DMS153 treated with DMSO at 0.1 percent for 48 hours (cell line): ENCODE measurements around the gene CROCC2.
A peak's percentile ranks its signal among the peaks of the same experiment; 100 is the strongest.

Experiments used
- DNase-seq: peaks from one replicate; lab custom pipeline; 2025; ENCODE audit not compliant: unreplicated experiment; lab: John Stamatoyannopoulos, UW

CROCC2 gene

DNA sequence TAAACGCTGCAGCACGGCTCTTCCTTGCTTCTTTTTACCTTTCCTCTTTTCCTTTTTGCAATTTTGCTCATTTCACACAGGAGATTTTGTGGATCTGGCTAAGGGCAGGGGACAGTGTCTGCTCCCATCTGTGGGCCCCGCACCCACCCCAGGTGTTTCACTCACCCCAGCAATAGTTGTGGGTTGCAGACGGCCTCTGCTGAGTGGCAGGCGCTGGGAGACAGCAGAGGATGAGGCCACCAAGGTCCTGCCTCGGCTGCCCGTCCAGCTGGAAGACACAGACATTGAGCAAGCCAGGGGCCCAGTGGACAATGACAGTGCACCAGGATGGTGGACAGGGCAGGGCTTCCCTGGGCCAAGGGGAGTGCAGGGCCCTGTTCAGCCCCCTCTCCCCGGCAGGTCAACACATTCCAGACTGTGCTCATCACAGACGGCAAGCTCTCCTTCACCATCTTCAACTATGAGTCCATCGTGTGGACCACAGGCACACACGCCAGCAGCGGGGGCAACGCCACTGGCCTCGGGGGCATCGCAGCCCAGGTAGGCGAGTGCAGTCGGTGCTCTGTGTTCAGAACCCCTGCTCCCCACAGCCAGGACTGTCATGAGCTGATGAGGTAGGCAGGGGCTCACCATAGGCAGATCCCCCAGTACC, 127.3 kb downstream of the CROCC2 start:
- DNase-seq = no peak

DNA sequence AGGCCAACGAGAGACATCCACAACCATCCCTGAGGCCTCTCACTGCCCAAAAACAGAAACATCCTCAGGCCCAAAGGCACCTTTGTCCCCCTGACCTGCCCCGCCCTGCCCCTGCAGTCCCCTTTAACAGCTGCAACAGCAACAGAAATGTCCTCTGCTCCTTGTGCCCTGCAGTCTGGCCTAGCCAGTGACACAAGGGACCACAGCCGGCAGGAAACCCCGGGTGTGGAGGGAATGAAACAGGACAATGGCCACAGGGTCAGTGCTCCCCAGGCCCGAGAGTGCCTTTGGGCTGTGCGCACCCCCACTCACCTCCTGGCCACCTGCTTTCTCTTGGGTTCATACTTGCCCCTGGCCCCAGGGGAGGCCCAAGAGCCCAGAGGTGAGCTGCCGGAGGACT, 127.9 kb downstream of the CROCC2 start:
- no peak for DNase-seq

DNA sequence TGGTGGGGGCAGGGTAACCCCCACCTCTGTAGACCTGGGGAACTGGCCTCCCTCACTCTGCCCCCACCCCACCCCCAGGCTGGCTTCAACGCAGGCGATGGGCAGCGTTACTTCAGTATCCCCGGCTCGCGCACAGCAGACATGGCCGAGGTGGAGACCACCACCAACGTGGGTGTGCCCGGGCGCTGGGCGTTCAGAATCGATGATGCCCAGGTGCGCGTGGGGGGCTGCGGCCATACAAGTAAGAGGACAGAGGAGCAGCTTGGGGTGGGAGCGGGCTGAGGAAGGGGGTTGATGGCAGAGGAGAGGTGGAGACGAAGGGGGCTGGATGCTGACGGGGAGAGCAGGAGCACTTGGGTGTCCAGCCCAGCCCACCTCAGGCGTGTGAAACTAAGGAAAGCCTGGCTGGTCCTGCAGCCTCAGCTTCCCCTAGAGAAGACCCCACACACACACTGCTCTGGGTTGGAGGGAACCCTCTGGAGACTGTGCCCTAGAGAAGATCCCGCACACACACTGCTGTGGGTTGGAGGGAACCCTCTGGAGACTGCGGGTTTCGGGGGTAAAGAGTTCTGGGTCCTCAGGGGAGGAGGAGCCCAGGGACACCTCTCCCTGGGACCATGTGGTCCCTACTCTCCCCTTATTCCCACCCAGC, 128.5 kb downstream of the CROCC2 start:
- no peak for DNase-seq

DNA sequence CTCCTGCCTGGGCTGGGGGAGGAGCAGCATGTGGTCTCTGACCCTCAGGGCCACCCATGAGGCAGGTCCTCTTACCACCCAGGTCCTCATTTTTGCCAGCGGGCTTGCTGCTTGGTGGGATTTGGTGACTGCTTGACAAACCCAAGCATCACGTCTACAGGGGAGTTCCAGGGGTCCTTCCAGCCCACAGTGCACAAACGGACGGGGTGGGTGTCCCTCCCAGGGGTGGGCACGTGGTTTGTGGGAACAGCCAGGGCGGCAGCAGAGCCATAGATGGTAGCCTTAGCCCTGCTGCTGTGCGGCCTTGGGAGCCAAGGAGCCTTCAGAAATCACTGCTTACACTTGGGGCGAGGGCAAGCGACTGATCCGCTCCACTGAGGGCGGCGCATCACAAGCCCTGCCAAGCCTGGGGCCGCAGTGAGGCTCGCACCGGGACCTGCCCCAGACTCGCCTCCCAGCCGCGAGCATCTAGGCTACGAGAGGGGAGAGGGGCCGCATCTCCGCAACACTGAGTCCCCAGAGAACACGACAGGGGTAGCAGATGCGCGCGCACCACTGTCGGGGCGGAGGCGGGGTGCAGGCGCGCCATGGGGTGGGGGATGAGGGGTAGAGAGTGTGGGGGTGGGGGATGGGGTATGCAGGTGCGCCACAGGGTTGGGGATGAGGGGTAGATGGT, 129.1 kb downstream of the CROCC2 start:
- no peak for DNase-seq

DNA sequence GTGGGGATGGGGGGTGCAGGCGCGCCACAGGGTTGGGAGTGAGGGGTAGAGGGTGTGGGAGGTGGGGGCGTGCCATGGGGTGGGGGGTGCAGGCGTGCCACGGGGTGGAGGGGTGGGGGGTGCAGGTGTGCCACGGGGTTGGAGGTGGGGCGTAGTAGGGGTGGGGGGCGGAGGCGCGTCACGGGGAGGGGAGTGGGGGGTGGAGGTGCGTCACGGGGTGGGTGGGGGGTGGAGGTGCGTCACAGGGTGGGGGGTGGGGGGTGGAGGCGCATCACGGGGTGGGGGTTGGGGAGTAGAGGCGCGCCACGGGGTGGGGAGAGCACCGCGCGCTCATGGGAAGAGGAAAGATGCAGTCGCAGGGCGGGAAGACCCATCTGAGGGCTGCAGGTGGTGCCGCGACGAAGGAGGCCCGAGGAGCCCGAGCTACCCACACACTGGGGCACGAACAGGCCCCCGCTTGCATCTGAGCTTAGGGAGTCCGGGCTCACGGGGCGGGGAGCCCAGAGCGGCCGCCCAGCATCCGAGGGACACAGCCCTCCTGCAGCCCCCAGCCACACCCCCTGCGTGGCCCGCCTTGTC, 129.8 kb downstream of the CROCC2 start:
- no peak for DNase-seq

DNA sequence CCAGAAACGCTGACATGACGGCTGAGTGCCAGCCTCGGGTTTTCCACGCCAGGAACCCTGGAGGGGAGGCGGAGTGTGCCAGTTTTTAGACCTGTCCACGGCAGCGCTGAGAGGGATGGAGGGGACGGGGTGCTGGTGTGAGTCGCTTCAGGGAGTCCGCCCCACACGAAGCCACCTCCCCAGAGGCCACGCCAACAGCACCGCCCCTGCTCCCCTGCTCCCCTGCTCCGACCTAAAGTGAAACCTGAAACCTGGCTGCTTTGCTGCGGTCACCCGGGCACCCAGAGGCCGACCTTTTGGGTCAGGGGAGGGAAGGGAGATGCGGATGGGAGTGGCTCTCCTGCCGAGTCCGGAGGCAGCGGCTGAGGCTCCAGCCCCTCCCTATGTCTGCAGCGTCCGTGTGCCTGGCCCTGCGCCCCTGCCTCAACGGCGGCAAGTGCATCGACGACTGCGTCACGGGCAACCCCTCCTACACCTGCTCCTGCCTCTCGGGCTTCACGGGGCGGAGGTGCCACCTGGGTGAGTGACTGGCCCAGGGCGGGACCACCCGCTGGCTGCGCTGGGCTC, 130.3 kb downstream of the CROCC2 start:
- no peak for DNase-seq

DNA sequence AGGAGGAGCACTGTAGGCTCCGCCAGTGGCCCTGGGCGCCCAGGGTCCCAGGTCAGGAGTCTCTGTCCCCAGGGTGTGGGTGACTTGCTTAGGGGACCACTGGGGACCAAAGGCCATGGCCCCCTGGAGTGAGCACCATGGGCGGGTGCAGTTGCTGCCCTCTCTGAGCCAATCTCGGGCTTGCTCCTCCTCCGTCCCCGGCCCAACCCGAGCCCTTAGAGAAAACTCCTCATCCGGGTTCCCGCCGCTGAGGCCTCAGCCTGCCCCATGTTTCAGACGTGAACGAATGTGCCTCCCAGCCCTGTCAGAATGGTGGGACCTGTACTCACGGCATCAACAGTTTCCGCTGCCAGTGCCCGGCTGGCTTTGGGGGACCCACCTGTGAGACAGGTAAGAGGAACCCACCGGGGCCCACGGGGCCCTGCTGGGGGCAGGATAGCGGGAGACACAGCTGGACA, 130.9 kb downstream of the CROCC2 start:
- DNase-seq = peak; percentile 40

DNA sequence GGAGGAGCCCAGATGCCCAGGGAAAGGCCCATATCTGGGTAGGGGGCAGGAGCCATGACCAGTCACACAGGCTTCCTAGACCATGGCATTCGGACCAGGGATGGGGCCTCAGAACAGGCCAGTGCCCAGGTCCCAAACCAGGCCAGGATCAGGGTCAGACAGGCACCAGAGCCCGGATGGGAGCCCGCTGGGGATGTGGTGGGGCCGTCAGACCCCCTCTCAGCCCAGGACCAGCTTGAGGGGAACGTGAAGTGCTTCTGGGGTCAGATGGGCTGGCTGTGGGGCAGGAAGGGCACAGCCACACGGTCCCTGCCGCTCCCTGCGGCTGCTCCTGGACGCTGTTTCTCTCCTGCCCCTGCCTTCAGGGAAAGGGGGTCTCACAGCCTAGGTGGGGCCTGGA, 131.4 kb downstream of the CROCC2 start:
- no peak for DNase-seq

DNA sequence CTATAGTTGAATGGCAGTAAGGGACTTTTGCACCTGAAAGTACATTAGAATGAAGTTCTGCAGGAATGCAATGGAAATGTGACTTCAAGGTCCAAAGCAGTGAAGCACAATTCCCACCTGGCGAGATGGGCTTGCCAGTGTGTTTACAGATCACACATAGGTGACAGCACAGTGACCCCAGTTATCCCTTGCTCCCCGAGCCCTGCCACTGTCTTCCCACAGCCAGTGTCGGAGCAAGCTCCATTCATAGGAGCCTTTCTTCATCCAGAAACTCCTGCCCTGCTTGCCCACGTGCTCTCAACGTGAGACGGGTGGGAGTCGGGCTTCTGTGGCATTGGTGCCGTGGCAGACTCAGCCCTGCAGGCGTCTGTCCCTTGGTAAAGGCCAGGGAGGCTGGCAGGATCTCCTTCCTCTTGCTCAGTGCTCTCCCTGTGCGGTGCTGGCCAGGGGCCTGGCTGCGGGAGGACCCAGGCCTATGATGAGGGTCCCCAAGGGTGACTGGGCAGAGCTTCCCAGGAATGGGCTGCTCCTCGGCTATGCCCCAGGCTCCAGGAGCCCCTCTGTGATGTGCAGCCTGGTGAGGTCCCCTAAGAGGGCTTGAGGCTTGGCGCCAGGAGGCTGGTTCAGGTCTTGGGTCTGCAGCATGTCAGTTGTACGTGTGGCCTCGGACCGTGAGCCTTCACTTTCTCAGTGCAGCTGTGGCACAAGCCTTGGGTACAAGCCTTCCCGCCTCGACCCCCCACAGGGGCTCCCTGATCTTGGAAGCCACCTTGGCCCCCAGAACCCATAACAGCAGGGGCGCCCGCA, 132.4 kb downstream of the CROCC2 start:
- DNase-seq = no peak

DNA sequence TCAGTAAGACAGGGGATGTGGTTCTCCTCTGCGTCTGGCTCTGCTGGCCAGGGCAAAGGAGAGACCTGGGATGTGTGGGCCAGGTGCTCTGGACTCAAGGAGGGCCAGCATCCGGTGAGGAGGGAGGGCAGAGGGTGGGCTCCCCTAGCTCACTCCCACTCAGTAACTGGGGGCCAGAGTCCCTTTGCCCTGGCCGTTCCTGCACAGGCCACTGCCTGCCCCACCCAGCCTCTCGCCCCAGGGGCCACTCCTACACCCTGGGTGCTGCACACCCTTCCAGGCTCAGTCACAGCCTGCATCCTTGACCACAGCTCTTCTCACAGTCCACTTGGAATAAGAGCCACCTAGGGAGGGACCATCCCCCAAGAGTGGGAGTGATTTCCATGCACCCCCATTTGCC, 133.3 kb downstream of the CROCC2 start:
- no peak for DNase-seq

DNA sequence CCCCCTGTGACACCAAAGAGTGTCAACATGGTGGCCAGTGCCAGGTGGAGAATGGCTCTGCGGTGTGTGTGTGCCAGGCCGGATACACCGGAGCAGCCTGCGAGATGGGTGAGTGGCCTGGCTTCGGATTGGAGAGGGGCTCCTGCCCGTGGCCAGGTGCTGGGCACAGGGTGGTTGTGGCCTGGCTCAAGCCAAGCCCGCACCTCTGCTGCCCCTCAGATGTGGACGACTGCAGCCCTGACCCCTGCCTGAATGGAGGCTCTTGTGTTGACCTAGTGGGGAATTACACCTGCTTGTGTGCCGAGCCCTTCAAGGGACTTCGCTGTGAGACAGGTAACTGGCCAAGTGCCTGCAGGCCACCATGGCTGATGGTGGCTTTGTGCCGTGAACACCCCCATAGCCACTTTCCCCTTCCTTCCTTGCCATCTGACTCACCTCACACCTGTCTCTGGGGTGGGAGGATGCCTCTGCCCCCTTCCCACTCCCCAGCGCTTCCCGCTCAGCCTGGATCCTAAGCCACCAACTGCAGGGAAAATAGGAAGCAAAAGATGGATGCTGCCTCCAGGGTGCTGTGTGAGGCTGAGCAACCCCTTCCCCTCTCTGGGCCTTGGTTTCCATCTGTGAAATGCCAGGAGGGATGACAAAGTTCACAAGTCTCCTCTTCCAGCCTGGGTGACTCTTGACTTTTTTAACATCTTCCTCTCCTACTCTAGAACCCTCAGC, 134.1 kb downstream of the CROCC2 start:
- DNase-seq = no peak

DNA sequence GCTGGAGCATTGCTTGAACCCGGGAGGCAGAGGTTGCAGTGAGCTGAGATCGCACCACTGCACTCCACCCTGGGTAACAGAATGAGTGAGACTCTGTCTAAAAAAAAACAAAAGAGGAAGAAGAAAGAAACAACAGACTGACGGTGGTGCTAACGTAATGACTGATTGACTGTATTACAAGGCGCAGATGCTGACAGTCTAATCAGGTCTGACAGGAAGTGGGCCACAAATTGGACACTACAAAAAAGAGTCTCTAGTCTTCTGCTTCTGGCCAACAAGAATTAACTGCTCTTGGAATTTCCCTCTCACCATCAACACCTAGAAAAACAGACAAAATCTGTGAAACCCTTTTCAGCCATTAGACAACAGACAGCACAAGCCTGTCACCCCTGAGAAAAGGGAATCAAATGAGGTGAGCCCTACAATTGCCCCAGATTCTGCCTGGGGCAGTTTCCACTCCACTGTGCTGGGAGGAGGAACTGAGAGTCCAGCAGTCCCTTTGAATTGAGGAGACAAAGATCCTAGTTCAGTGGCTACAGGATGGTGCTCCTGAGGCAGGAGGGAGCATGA, 135.5 kb downstream of the CROCC2 start:
- DNase-seq = no peak
